HEK293T (cell line): ENCODE results near the gene MACROD2.

Experiments
- CTCF ChIA-PET: fragments of 350-600 bp; formaldehyde crosslinking; extraction: SDS; loops from one replicate; lab custom pipeline; 2021; ENCODE audit warnings: antibody characterized with exemption, inconsistent platforms; lab: Yijun Ruan, JAX
- POLR2A ChIA-PET: fragments of 350-600 bp; formaldehyde crosslinking; extraction: SDS; loops from one replicate; lab custom pipeline; 2020; ENCODE audit warnings: antibody characterized with exemption, inconsistent platforms; lab: Yijun Ruan, JAX
- DNase-seq: peaks from one replicate; pipeline ENCODE4 v3.0.0; 2012; ENCODE audit warnings: mixed read lengths; ENCODE audit errors: extremely low spot score
- ARNT ChIP-seq: fragments of 450-650 bp; IDR thresholded peaks from 2 replicates; pipeline ENCODE4 v1.6.1; 2017; ENCODE audit warnings: mild to moderate bottlenecking
- BHLHE40 ChIP-seq: fragments of 450-650 bp; IDR thresholded peaks from 2 replicates; pipeline ENCODE4 v1.6.1; 2016; ENCODE audit warnings: mild to moderate bottlenecking, moderate library complexity, borderline replicate concordance
- CTBP1 ChIP-seq: fragments of 450-650 bp; IDR thresholded peaks from 2 replicates; pipeline ENCODE4 v1.6.1; 2016; ENCODE audit warnings: borderline replicate concordance
- ELF4 ChIP-seq: fragments of 450-650 bp; IDR thresholded peaks from 2 replicates; pipeline ENCODE4 v1.6.1; 2017; ENCODE audit warnings: antibody characterized with exemption
- FOXA1 ChIP-seq: fragments of 450-650 bp; IDR thresholded peaks from 2 replicates; pipeline ENCODE4 v1.6.1; 2016; ENCODE audit warnings: mild to moderate bottlenecking
- FOXK2 ChIP-seq: fragments of 450-650 bp; IDR thresholded peaks from 2 replicates; pipeline ENCODE4 v1.6.1; 2016; ENCODE audit warnings: mild to moderate bottlenecking
- FOXM1 ChIP-seq: fragments of 450-650 bp; IDR thresholded peaks from 2 replicates; pipeline ENCODE4 v1.6.1; 2017; ENCODE audit warnings: mild to moderate bottlenecking, borderline replicate concordance
- HDGF ChIP-seq: fragments of 450-650 bp; IDR thresholded peaks from 2 replicates; pipeline ENCODE4 v1.6.1; 2017; ENCODE audit warnings: antibody characterized with exemption, borderline replicate concordance
- L3MBTL2 ChIP-seq: fragments of 450-650 bp; conservative IDR thresholded peaks from 2 replicates; pipeline ENCODE4 v1.6.1; 2016; ENCODE audit warnings: mild to moderate bottlenecking
- LEF1 ChIP-seq: fragments of 450-650 bp; IDR thresholded peaks from 2 replicates; pipeline ENCODE4 v1.6.1; 2017; ENCODE audit warnings: mild to moderate bottlenecking, borderline replicate concordance
- NFRKB ChIP-seq: fragments of 450-650 bp; IDR thresholded peaks from 2 replicates; pipeline ENCODE4 v1.6.1; 2016; ENCODE audit warnings: mild to moderate bottlenecking, moderate library complexity
- SP1 ChIP-seq: fragments of 450-650 bp; IDR thresholded peaks from 2 replicates; pipeline ENCODE4 v1.6.1; 2017
- SUZ12 ChIP-seq: fragments of 450-650 bp; IDR thresholded peaks from 2 replicates; pipeline ENCODE4 v1.6.1; 2016; ENCODE audit warnings: mild to moderate bottlenecking
- TARDBP ChIP-seq: fragments of 450-650 bp; IDR thresholded peaks from 2 replicates; pipeline ENCODE4 v1.6.1; 2016
- ZNF384 ChIP-seq: fragments of 450-650 bp; IDR thresholded peaks from 2 replicates; pipeline ENCODE4 v1.6.1; 2016
- TF ChIP-seq, protein P1 (sequence below): fragments of 450-650 bp; IDR thresholded peaks from 2 replicates; pipeline ENCODE4 v1.6.1; 2016

The MACROD2 gene

DNA sequence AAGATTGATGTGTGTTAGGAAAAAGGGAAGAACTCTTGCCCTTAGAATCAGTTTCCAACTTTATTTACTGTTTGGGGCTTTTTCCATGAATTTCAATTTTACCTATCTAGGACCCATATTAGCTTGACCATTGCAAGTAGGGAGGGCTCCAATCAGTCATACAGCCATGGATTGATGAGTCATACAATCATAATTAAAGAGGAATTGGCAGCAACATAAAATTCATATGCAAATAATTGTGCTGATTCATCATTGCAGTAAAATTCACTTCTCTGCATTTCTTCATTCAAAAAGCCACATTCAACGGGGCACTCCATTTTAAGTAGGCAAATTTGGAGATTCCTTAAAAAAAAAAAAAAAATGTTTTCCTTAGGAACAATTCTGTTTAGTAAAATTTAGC is 1561.6 kb downstream of the MACROD2 start:
- no peak for TF ChIP-seq CTBP1
- TF ChIP-seq, protein P1, sequence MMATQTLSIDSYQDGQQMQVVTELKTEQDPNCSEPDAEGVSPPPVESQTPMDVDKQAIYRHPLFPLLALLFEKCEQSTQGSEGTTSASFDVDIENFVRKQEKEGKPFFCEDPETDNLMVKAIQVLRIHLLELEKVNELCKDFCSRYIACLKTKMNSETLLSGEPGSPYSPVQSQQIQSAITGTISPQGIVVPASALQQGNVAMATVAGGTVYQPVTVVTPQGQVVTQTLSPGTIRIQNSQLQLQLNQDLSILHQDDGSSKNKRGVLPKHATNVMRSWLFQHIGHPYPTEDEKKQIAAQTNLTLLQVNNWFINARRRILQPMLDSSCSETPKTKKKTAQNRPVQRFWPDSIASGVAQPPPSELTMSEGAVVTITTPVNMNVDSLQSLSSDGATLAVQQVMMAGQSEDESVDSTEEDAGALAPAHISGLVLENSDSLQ, result no peak
- TF ChIP-seq LEF1, result no peak
- TF ChIP-seq ARNT, result no peak
- no peak for TF ChIP-seq L3MBTL2
- TF ChIP-seq TARDBP, result no peak
- TF ChIP-seq NFRKB, result no peak
- no peak for TF ChIP-seq BHLHE40
- TF ChIP-seq SP1, result no peak
- no peak for TF ChIP-seq FOXM1
- no peak for TF ChIP-seq ELF4
- TF ChIP-seq ZNF384, result no peak
- TF ChIP-seq FOXA1, result no peak
- TF ChIP-seq SUZ12, result no peak
- TF ChIP-seq FOXK2, result no peak
- TF ChIP-seq HDGF, result no peak
- ChIA-PET POLR2A (no interaction called here), CTCF (no interaction called here)
- DNase-seq, result no peak

DNA sequence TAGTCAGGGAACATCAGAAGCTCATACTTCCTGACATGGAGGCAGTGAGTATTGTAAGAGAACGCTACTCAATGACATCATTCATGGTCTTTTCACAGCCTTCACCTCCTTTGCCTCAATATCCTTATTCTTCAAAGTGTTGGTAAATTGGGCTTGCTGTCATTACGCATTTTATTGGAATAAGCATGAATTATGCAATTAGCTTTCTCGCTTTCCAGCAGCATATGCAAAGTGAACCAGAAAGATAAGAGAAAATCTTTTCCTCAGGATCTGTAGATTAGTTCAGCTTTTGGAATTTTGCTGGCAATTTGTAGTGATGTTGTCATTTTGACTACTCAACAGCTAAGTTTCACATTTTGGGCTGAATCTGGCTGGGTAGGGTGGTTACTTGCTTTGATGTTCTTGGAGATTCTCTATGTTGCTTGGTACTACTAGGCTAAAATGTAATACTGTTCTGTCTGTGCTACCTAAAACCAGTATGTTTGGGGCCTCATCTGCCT is 1565.8 kb downstream of the MACROD2 start:
- TF ChIP-seq TARDBP (no peak), SP1 (no peak), CTBP1 (no peak), LEF1 (no peak), SUZ12 (no peak), FOXA1 (no peak), NFRKB (no peak), HDGF (no peak), ZNF384 (no peak), FOXM1 (no peak), ELF4 (no peak)
- TF ChIP-seq, protein P1, result no peak
- POLR2A ChIA-PET, result no interaction called here
- CTCF ChIA-PET, result no interaction called here
- no peak for DNase-seq

DNA sequence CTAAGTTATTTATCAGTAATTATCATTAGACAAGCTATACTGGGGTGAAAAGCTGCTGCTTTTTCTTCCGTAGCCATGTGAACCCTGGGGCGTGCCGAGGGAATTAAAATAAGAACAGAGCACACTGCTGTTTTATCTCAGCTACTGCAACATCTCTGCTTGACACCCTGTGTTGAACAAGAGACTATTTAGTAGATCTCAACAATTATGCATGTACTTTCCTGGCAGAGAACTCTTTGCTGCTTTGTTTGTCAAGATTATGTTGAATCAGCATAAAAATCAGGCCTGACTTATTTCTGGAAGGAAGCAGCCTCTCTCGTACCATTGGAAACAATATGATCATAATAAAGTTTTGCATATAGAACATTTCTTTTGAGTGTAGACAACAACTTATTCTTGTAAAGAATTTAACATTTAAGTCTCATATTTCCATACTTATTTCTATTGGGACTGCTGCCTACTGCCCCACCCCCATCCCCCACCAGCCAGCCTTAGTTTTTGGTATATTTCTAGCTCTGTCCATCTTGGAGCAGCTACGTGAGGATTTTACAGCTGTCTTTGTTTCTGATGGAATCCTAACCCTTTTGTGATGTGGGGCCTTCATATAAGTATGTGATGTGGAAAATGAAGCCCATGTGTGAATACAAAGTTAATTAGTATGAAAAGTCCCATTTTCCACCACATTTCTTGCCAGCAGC is 1566.5 kb downstream of the MACROD2 start:
- TF ChIP-seq TARDBP (no peak), L3MBTL2 (no peak), FOXK2 (no peak), BHLHE40 (no peak), FOXA1 (no peak)
- ChIA-PET POLR2A (no interaction called here), CTCF (no interaction called here)
- no peak for DNase-seq

DNA sequence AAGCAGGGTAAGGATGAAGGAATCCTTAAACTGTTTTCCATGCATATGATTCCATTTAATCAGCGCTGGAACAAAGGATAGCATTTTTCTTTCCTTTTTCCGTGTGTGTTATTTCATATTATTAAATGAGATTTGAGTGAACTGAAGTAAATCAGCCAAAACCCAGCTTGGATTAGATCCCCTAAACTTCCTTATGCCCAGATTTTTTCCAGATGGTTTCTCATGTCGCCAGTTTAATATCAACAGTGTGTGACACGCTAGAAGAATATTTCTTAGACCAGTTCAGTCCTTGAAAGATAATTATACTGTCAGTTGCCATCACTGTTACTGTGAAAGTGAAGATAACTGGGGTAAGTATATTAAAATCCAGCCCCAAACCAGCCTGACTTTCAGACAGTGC is 1568.5 kb downstream of the MACROD2 start:
- ChIA-PET CTCF (no interaction called here), POLR2A (no interaction called here)
- TF ChIP-seq FOXM1, result no peak
- no peak for TF ChIP-seq ELF4
- TF ChIP-seq LEF1, result no peak
- TF ChIP-seq, protein P1, result no peak
- TF ChIP-seq TARDBP, result no peak
- no peak for TF ChIP-seq FOXA1
- TF ChIP-seq NFRKB, result no peak
- TF ChIP-seq HDGF, result no peak
- no peak for TF ChIP-seq SP1
- TF ChIP-seq CTBP1, result no peak
- no peak for TF ChIP-seq BHLHE40
- no peak for TF ChIP-seq SUZ12
- no peak for TF ChIP-seq FOXK2
- no peak for TF ChIP-seq ARNT
- no peak for DNase-seq

DNA sequence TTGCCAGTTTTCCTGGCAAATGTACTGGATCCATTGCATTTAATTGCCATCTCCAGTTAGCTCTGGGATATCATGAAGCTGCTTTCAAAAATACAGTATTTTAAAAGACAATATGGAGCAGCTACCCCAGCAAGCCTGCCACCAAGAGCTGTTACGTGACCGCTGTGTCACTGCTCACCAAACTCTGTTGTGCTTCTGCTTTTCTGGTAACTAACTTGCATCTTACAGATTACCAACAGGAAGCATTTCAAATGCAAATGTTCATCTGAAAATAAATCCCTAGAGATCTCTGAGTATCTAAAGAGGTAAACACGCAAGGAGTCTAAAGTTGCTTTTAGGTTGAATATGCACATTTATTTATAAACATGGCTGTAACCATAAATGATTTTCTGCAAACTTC is 1569.7 kb downstream of the MACROD2 start:
- ChIA-PET POLR2A (no interaction called here), CTCF (no interaction called here)
- TF ChIP-seq LEF1 (no peak), SP1 (no peak), HDGF (no peak)
- no peak for DNase-seq

DNA sequence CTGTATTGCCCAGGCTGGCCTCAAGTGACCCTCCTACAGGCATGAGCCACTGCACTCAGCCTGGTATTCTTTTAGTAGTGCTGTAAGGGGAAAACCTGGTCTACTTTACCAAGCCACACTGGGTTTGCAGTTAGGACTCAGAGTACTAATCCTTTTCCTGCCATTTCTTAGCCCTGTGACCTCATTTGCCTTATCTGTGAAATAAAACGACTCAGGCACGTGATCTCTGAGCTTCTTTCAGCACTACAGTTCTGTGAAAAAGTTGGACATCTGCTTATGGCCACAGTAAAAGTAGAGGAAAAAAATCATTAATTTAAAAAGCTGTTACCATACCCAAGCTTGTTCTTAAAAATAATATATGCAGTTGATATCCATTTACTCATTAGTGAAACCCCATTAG is 1570.5 kb downstream of the MACROD2 start:
- no peak for TF ChIP-seq ELF4
- TF ChIP-seq FOXK2, result no peak
- TF ChIP-seq FOXM1, result no peak
- DNase-seq, result peak; percentile 10
- POLR2A ChIA-PET, result no interaction called here
- CTCF ChIA-PET, result no interaction called here

DNA sequence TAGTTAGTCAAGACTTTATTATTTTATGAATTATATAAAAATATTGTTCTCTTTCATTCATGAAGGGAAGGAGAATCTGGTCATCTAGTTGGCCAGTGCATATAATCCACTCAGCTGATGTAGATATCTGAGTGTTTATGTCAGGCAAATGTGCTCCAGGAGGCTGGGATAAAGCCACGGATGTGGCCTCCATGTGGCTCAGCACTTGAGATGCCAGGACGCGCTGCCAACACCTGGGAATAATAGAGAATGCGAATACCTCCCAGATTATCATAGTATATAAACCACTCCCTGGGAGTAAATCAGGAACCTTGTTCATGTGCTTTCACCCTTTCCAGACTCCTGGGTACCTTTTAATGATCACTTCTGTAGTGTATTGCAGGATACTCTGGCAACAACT is 1571.9 kb downstream of the MACROD2 start:
- ChIA-PET POLR2A (no interaction called here), CTCF (no interaction called here)
- no peak for DNase-seq
- TF ChIP-seq CTBP1 (no peak), FOXM1 (no peak), BHLHE40 (no peak), NFRKB (no peak), FOXA1 (no peak), TARDBP (no peak), ELF4 (no peak), FOXK2 (no peak), L3MBTL2 (no peak), ARNT (no peak)
- TF ChIP-seq, protein P1, result no peak
